DMS114 treated with DMSO at 0.1 percent for 48 hours (cell line): ENCODE data around the gene PHF20.
"Not testable (repeated sequence)": the region's sequence is repeated elsewhere in the genome, so short reads cannot be mapped to it uniquely, and the experiment has no call there.

Experiments
- DNase-seq: peaks from one replicate; lab custom pipeline; 2025; ENCODE audit not compliant: unreplicated experiment; lab: John Stamatoyannopoulos, UW

PHF20 gene

DNA sequence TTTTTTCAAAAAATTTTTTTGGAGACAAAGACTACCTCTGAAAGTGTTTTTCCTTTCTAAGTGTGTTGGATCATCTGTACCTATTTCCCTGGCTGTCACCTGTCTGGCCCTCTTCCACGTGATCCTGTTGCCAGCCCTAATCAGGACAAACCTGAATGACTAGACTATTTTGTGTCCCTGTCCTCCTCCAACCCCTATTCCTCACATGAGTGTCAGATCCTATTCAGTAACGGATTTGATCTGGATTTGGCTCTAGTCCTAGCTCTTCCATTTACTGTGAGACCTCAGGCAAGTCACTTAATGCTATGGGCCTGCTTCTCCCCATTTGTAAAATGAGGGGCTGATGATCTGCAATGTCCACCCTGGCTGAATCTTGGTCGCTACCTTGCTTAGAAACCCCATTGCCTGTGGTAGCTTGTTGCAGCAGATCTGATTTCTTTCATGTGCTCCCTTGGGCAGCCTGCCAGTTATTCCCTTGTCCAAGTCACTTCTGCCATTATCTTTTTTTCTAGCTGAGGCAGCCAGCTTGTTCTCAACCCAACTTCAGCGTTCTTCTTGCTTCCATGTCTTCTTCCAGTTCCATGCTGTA lies 4.8 kb downstream of the PHF20 start:
- DNase-seq, result no peak

DNA sequence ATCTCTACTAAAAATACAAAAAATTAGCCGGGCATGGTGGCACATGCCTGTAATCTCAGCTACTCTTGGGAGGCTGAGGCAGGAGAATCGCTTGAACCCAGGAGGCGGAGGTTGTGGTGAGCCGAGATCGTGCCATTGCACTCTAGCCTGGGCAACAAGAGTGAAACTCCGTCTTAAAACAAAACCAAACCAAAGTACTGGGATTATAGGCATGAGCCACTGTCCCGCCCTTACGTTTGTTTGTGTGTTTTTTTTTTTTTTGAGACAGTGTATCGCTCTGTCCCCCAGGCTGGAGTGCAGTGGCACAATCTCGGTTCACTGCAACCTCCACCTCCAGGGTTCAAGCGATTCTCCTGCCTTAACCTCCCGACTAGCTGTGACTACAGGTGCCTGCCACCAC lies 12.0 kb downstream of the PHF20 start:
- not testable (repeated sequence) for DNase-seq

DNA sequence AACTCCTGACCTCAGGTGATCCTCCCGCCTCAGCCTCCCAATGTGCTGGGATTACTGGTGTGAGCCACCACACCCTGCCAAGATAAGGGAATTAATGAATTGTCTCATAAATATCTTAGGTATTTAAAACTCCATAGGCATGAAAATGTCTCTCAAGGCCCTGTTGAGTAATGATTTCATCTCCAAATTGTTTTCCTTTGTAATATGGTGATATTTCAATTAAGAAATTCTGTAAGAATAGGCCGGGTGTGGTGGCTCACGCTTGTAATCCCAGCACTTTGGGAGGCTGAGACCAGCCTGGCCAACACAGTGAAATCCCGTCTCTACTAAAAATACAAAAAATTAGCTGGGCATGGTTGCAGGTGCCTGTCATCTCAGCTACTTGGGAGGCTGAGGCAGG lies 13.7 kb downstream of the PHF20 start:
- DNase-seq, result not testable (repeated sequence)

DNA sequence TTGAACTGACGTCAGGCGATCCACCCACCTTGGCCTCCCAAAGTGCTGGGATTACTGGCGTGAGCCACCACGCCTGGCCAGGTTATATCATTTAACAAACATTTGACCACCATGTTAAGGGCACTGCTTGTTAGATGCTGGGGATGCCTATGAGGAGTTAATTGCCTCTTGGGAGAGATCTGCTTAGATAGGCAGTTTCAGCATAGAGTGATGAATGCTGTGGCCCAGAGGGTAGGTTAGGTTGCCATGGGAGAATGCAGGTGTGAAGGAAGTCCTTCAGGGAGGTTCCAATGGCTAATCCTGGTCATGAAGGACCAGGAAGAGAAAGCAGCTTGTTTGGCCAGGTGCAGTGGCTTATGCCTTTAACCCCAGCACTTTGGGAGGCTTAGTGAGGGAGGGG lies 17.0 kb downstream of the PHF20 start:
- no peak for DNase-seq

DNA sequence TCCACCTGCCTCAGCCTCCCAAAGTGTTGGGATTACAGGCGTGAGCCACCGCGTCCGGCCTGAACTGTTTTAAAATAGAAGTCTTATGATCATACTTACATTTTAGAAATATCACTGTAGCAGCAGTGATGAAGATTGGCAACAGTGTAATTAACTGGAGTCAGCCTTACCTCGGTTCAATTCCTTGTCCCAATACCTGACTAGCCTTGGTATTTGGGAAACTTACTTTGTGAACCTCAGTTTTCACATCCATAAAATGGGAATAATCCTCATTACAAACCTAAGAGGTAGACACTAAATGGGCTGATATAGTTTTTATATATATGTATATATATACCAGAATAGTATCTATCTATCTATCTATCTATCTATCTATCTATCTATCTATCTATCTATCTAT lies 19.3 kb downstream of the PHF20 start:
- DNase-seq, result no peak

DNA sequence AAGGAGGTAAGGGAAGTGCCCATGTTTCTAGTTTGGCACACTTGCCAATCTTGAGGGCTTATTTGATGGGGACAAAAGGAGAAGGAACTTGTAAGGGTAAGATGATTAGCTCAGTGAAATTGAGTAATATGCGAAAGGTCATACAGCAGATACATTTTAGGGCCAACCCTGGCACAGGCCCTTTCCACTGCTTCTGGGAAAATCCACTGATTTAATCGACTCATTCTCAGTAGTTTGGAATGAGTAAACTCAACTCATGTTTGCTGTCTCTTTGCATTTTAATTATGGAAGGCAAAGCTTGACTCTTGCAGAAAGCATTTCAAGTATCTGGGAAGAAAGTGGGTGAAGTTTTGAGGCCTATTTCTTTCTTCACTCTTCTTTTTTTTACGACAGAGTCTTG lies 20.0 kb downstream of the PHF20 start:
- no peak for DNase-seq

DNA sequence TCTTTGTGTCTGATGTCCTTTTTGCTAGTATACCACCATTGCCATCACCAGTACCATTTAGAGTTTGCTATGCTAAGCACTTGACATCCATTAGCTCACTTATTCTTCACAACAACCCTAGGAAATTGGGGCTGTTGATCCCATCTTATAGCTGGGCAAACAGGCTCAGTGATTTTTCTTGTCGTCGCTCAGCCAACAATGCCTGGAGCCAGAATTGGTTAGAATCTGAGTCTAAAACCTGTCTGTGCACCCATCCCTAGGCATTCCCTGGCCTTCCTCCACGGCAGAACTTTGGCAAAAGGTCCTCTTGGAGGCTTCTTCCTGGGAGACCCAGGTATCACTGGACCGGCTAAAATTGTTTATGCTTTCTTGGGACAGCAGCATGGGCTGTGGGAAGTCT lies 20.9 kb downstream of the PHF20 start:
- no peak for DNase-seq

DNA sequence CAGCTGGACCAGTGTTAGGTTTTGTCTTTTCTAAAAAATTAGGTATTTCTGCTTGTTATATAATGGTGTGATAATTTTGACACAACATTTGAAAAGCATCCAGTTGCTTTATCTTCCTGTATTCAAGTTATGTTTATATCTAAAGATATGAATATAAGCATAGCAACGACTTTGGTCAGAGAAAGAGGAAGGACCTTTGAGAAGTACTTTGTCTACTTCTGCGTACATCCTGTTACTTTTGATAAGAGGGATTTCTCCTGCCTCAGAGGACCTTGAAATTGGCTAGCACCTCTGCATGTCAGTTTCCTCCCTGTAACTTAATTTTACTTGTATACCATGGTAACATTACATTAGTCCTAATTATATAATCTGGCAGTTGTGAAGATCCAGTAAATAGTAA lies 24.8 kb downstream of the PHF20 start:
- no peak for DNase-seq

DNA sequence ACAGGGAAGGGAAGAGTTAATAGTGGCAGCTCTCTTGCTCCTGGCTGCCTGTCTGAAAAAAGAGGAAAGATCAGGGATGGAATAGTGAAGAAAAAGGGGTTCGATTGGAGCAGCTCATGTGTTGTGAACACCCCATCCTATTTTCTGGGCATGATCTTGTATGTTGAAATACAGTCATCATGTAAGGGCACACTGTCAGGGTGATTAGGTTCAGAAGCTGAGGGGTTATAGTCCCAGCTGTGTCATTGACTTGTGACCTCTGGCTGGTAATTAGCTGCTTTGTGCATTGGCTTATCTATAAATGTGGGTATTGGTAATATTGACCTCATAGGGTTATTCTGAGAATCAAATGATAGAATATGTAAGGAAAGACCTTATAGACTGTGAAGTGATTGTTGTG lies 30.1 kb downstream of the PHF20 start:
- DNase-seq, result no peak

DNA sequence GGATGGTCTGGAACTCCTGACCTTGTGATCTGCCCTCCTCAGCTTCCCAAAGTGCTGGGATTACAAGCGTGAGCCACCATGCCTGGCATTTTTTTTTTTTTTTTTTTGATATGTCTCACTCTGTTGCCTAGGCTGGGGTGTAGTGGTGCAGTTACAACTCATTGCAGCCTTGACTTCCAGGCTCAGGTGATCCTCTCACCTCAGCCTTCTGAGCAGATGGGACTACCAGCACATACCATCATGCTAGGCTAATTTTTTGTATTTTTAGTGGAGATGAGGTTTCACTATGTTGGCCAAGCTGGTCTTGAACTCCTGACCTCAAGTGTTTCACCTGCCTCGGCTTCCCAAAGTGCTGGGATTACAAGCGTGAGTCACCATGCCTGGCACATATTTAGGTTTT lies 34.3 kb downstream of the PHF20 start:
- DNase-seq, result no peak

DNA sequence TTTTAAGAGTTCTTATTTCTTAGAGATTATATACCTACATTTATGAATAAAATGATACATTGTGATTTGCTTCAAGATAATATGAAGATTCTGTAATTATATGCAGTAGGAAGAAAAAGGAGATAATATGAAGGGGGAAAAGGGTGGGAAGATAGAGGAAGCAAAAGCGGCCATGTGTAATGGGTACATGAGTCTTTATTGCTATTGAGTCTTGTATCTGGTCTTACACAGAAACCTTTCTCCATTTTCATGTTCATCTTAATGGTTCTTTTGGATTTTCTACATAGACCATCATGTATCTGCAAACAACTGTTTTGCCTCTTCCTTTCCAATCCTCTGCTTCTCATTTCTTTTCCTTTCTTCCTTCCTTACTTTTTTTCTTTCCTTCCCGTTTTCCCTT lies 36.1 kb downstream of the PHF20 start:
- no peak for DNase-seq

DNA sequence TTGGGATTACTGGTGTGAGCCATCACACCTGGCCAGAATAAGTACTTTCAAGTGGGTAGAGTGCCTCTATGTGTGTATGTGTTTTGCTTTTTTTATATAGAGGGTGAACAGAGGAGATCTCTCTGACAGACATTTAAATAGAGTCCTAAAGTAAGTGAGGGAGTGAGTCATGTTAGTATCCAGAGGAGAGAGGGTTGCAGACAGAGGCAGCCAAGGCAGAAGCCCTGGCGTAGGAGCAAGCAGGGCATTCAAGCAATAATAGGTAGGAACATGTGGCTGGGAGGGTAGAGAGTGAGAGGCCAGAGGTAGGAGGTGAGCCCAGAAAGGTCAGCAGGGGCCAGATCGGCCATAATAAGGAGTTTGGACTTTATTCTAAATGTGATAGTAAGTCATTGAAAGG lies 48.9 kb downstream of the PHF20 start:
- no peak for DNase-seq

DNA sequence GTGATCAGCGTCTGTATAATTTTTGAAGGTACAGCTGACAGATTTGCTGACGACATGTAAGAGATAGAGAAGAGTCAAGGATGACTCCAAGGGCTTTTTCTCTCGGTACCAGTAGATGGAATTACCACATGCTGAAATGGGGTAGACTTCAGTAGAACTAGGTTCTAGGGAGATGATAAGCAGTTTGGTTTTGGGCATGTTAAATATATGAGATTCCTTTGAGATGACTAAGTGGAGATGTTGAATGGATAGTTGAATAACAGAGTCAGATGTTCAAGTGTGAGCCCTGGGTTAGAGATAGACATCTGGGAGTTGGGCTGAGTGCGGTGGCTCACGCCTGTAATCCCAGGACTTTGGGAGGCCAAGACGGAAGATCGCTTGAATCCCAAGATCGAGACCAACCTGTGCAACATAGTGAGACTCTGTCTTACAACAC lies 50.0 kb downstream of the PHF20 start:
- no peak for DNase-seq

DNA sequence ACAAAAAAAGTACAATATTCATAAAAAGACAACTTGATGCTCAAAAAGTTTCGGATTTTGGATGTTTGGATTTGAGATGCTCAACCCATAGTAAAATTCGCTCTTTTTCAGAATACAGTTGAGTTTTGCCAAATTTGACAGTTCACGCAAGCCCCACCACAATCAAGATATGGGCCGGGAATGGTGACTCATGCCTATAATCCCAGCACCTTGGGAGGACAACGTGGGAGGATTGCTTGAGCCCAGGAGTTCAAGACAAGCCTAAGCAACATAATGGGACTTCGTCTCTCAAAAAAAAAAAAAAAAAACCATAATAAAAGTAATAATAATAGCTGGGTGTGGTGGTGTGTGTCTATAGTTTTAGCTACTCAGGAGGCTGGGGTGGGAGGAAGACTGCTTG lies 51.3 kb downstream of the PHF20 start:
- DNase-seq, result no peak

DNA sequence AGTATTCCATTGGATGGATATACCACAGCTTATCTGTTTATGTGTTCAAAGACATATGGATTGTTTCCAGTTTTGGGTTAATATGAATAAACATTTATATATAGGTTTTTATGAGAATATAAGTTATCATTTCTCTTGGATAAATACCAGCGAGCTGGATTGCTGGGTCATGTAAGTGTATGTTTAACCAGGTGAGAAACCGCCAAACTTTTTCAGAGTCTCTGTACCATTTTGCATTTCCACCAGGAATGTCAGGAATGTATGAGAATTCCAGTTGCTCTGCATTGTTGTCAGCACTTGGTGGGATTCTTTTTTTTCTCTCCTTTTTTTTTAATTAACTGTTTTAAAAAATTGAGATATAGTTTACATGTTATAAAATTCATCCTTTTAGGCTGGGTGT lies 52.1 kb downstream of the PHF20 start:
- DNase-seq, result no peak

DNA sequence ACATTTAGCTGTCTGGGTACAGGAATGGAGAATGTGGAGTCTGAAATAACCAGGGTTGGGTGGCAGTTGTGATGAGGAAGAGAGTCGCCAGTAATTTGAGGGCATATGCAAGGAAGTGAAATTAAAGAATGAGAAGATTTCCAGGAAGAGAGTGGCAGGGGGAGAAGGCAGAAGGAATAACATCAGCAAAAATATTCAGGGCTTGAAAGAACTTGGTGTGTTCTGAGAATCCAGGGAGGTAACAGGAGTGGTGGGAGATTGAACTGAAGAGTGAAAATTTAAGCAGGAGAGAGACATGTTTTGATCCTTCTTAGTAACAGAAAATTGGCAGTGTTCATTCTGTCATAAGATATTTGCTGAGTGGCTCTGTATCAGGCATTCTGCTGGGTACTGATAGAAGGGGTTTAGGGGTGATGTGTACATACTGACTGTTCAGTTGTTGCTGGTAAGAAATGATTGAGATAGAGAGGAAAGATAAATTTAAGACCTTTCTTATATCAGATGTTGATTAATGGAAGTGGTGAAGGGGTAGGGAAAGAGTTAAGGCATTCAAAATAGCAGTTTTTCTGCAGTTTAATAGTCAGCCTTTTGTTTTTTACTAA lies 54.7 kb downstream of the PHF20 start:
- no peak for DNase-seq

DNA sequence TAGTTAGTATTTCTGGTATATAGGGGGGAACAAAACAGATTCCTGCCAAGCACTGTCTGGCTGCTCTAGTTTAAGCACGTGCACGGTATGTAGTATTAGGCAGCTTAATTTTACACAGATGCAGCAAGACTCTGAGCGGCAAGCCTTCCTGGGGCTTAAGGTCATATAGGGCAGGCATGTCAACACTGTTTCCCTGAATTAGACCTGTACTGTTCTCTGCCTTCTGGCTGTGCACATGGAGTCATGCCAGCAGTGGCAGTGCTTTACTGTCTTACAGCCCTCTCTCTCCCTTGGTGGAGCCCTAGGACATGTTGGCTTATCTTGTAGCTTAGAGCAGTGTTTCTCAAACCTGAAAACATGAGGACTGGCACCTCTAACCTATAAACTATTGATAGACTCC lies 56.6 kb downstream of the PHF20 start:
- no peak for DNase-seq

DNA sequence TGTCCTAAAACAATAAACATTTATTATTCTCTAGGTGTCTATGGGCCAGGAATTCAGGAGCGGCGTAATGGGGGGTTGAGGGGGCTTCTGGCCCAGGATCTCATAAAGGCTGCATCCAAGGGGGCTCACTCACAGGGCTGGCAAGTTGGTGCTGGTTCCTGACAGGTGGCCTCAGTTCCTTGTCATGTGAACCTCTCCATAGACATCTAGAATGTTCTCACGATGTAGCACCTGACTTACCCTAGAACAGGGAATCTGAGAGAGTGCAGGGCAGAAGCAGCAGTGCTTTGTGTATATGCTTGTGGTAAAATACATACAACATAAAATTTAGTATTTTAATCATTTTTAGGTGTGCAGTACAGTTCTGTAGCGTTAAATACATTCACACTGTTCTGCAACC lies 57.1 kb downstream of the PHF20 start:
- no peak for DNase-seq

DNA sequence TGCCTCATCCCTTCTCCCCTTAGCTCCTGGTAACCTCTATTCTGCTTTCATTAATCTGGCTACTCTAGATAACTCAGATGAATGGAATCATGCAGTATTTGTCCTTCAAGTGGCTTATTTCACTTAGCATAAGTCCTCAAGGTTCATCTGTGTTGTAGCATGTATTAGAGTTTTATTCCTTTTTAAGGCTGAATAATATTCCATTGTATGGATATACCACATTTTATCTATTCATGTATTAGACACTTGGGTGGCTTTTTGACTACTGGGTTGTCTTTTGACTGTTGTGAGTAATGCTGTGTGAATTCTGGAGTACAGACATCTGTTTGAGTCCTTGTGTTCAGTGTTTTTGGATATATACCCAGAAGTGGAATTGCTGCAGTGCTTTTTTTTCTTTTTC lies 58.4 kb downstream of the PHF20 start:
- DNase-seq, result no peak

DNA sequence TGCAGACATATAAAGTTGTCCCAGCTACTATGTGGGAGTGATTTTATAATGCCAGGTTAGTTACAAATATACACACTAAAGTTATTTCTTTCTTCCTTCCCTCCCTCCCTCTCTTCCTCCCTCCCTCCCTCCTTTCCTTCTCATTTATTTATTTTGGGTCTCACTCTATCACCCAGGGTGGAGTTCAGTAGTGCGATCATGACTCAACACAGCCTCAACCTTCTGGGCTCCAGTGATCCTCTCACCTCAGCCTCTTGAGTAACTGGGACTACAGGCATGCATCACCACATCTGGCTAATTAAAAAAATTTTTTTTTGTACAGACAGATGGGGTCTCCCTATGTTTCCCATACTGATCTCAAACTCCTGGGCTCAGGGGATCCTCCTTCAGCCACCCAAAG lies 59.2 kb downstream of the PHF20 start:
- no peak for DNase-seq

DNA sequence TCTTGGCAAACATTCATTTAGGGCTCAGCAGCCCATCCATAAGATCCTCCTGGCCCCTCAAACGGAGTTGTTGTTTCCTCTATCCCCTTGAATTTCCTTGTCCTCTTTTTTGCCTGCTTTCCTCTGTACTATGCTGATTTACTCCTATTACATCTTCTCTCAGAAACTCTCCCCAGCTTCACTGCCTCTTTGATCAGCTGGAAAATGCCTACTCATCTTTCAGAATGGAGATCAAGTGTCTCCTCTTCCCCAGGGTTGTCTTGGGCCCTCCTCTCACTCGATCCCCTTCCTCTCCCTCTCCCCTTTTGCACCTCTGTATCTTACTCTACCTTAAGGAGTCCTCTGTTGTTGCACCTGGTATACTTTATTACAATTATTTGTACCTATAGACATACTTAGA lies 60.2 kb downstream of the PHF20 start:
- no peak for DNase-seq

DNA sequence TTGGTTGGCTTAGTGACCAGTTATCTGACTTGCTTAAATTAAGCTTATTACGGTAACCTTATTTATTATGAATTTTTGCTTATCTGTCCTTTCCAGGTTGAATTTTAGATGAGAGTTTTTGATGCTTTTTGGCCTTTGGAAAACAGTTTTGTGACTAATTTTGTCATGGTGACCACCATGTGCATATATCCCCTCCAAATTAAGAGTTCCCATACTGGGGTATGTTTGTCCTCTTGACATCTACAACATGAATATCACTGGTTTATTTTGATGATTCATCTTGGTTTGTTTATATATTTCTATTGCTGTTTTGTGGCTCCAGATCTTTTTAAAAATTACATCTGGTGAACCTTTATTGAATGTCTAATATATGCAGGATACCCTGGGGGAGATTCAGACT lies 61.4 kb downstream of the PHF20 start:
- no peak for DNase-seq

DNA sequence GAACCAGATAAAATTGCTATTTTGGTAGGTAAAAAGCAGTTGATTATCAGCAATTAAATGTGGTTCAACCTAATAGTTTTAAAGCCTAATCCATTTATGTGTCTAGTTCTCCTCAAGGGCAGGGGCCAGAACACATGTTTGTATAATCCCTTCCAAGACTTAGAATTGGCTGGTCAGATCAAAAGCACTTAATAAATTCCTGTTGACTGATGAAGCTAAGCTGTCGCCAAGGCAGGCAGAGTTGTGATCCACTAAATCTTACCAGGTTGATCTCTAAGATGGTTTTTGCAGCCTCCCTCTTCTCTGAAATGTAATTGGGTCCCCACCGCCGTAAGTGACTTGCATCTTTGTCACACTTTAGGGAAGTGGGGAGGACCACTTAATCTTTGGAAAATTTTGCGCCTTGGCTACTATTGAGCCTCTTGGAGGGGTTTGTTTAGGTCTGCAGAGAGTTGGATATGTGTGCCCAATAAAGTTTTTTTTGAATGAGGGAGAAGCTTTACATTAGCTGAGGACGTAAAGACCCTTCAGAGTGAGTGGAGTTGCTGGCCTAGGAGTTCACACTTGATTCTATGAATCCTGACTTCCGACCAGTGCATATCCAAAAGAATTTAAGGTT lies 65.9 kb downstream of the PHF20 start:
- DNase-seq, result no peak
